MM.1S (cell line): Measurements from ENCODE around the gene CTRB1.

Experiments used
- DNase-seq: peaks from one replicate; pipeline ENCODE4 v3.0.0-alpha.2; 2015
- H2AFZ ChIP-seq: fragments of 300-600 bp; sonication (generic); 2 replicates; pipeline ENCODE4 v1.6.0; 2016; ENCODE audit warnings: antibody characterized with exemption, low read length
- H3F3A ChIP-seq: fragments of 300-600 bp; sonication (generic); 2 replicates; pipeline ENCODE4 v1.6.1; 2016; ENCODE audit warnings: mild to moderate bottlenecking, antibody characterized with exemption, low read length, moderate library complexity, mixed read lengths; ENCODE audit not compliant: insufficient read depth
- H3K27ac ChIP-seq: fragments of 300-600 bp; sonication (generic); 2 replicates; pipeline ENCODE4 v1.5.1; 2016; ENCODE audit warnings: mild to moderate bottlenecking, low read length
- H3K27me3 ChIP-seq: fragments of 300-600 bp; sonication (generic); replicated peaks from 2 replicates; pipeline ENCODE4 v1.6.0; 2016; ENCODE audit warnings: low read length; ENCODE audit not compliant: insufficient read depth
- H3K36me3 ChIP-seq: fragments of 300-600 bp; sonication (generic); replicated peaks from 2 replicates; pipeline ENCODE4 v1.6.1; 2016; ENCODE audit warnings: mild to moderate bottlenecking, low read length, mixed read lengths; ENCODE audit not compliant: insufficient read depth
- H3K4me1 ChIP-seq: fragments of 300-600 bp; sonication (generic); 2 replicates; pipeline ENCODE4 v1.6.1; 2016; ENCODE audit warnings: low read length, mixed read lengths
- H3K4me2 ChIP-seq: fragments of 300-600 bp; sonication (generic); 2 replicates; pipeline ENCODE4 v1.6.0; 2016; ENCODE audit warnings: low read depth, low read length
- H3K4me3 ChIP-seq: fragments of 300-600 bp; sonication (generic); 2 replicates; pipeline ENCODE4 v1.5.1; 2016; ENCODE audit warnings: low read length, mixed read lengths
- H3K79me2 ChIP-seq: fragments of 300-600 bp; sonication (generic); 2 replicates; pipeline ENCODE4 v1.6.1; 2016; ENCODE audit warnings: mixed run types, low read length, mixed read lengths
- H3K9ac ChIP-seq: fragments of 300-600 bp; sonication (generic); 2 replicates; pipeline ENCODE4 v1.6.1; 2016; ENCODE audit warnings: low read length, mixed read lengths
- H3K9me2 ChIP-seq: fragments of 300-600 bp; sonication (generic); replicated peaks from 2 replicates; pipeline ENCODE4 v1.6.1; 2016; ENCODE audit warnings: mild to moderate bottlenecking, low read length, mixed read lengths; ENCODE audit not compliant: insufficient read depth
- H3K9me3 ChIP-seq: fragments of 300-600 bp; sonication (generic); replicated peaks from 2 replicates; pipeline ENCODE4 v1.6.1; 2016; ENCODE audit warnings: mild to moderate bottlenecking, low read length, mixed read lengths; ENCODE audit not compliant: insufficient read depth
- H4K20me1 ChIP-seq: fragments of 300-600 bp; sonication (generic); 2 replicates; pipeline ENCODE4 v1.6.1; 2016; ENCODE audit warnings: mild to moderate bottlenecking, low read length, moderate library complexity, mixed read lengths; ENCODE audit not compliant: insufficient read depth
- EZH2 ChIP-seq: fragments of 300-600 bp; sonication (generic); optimal IDR thresholded peaks from 2 replicates; pipeline ENCODE3; 2017; ENCODE audit warnings: low read depth, mild to moderate bottlenecking, antibody characterized with exemption, low read length, mixed read lengths
- EZH2phosphoT487 ChIP-seq: fragments of 300-600 bp; sonication (generic); IDR thresholded peaks from 2 replicates; pipeline ENCODE4 v1.6.1; 2018; ENCODE audit warnings: antibody characterized with exemption, low read length
- TF ChIP-seq, protein P1 (sequence below): fragments of 300-600 bp; sonication (generic); IDR thresholded peaks from 2 replicates; pipeline ENCODE4 v1.5.1; 2016; ENCODE audit warnings: antibody characterized with exemption, low read length, mixed read lengths

The CTRB1 gene

GRCh38 chr16:75224306-75225082, 5.7 kb downstream of the CTRB1 start:
- no peak overlapping the region for H3K4me3 ChIP-seq
- no peak overlapping the region for H3K4me2 ChIP-seq
- H3K27ac ChIP-seq = no peak overlapping the region
- no peaks in the 10 kb centered on the region for H3K9me3 ChIP-seq
- no peaks in the 10 kb centered on the region for H3F3A ChIP-seq
- H4K20me1 ChIP-seq = no peaks in the 10 kb centered on the region
- H3K9ac ChIP-seq = no peak overlapping the region
- TF ChIP-seq, protein P1, sequence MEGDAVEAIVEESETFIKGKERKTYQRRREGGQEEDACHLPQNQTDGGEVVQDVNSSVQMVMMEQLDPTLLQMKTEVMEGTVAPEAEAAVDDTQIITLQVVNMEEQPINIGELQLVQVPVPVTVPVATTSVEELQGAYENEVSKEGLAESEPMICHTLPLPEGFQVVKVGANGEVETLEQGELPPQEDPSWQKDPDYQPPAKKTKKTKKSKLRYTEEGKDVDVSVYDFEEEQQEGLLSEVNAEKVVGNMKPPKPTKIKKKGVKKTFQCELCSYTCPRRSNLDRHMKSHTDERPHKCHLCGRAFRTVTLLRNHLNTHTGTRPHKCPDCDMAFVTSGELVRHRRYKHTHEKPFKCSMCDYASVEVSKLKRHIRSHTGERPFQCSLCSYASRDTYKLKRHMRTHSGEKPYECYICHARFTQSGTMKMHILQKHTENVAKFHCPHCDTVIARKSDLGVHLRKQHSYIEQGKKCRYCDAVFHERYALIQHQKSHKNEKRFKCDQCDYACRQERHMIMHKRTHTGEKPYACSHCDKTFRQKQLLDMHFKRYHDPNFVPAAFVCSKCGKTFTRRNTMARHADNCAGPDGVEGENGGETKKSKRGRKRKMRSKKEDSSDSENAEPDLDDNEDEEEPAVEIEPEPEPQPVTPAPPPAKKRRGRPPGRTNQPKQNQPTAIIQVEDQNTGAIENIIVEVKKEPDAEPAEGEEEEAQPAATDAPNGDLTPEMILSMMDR = no peak
- TF ChIP-seq EZH2phosphoT487 (no peak), EZH2 (no peak)
- H3K27me3 ChIP-seq = no peaks in the 10 kb centered on the region; the same call in 1 of the 2 replicates
- no peaks in the 10 kb centered on the region for H3K79me2 ChIP-seq
- H2AFZ ChIP-seq = no peak overlapping the region
- no peaks in the 10 kb centered on the region for H3K36me3 ChIP-seq
- no peaks in the 10 kb centered on the region for H3K4me1 ChIP-seq
- no peak for DNase-seq
- H3K9me2 ChIP-seq = no peaks in the 10 kb centered on the region

DNA sequence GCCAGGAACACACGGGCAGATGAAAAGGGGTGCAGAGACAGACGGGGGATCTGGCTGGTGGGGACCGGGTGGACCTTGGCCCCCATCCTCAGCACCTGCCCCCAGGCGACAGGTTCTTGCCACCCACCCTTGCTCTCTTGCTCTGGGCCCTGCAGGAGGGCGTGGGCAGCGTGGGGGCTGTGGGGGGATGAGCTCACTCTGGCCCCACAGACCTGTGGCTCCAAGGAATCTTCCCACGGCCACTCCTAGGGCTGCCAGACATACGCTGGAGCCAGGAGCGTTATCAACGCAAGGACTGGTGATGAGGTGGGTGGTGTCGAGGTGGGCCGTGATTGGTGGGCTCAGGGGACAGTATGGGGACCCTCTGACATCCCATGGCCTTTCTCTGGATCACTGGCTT, 6.3 kb downstream of the CTRB1 start:
- Histone ChIP-seq H3K79me2 (no peaks in the 10 kb centered on the region), H3K9me2 (no peaks in the 10 kb centered on the region), H3K4me3 (no peak overlapping the region), H3K4me1 (no peaks in the 10 kb centered on the region), H3F3A (no peaks in the 10 kb centered on the region), H4K20me1 (no peaks in the 10 kb centered on the region), H3K27me3 (no peaks in the 10 kb centered on the region; the same call in 1 of the 2 replicates), H2AFZ (no peak overlapping the region), H3K36me3 (no peaks in the 10 kb centered on the region), H3K9me3 (no peaks in the 10 kb centered on the region), H3K4me2 (no peak overlapping the region), H3K9ac (no peak overlapping the region), H3K27ac (no peak overlapping the region)
- DNase-seq = no peak
- TF ChIP-seq EZH2 = no peak

DNA sequence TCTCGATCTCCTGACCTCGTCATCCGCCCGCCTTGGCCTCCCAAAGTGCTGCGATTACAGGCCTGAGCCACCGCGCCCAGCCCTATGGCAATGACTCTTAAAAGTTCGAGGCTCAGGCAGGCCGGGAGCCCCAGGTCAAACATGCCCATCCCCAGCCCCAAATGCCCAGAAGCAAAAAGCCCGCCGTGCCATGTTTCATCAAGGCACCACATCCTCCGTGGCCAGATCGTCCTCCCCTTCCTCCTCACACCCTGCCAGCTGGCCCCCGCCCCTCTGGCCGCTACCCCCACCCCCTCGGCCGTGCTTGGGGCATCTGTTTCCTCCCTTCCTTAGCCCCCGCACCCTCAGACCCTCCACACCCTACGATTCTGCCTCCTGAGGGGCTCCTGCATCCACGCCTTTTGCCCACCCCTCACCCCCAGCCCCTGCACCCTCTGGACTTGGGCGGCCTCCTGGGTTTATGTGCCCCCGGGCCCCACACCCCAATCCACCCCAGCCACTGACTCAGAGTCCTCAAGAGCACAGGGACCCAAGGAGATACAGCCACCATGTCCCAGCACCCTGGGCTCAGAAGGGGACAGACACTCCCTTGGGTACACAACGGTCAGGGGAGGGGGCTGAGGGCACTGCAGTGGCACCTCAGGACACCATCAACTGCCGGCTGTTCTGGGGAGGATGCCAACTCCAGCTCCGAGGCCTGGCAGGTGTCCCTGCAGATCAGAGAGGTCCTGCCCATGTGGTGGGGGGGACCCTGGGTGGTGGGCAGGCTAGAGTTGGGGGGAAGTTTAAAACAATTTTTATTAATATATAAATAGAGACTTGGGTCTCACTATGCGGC, 7.1 kb downstream of the CTRB1 start:
- no peak for DNase-seq
- Histone ChIP-seq H3K27me3 (no peaks in the 10 kb centered on the region; the same call in 1 of the 2 replicates), H3K36me3 (no peaks in the 10 kb centered on the region), H3K9ac (no peak overlapping the region), H2AFZ (no peak overlapping the region), H3K27ac (no peak overlapping the region), H3K4me3 (no peak overlapping the region), H3K79me2 (no peaks in the 10 kb centered on the region), H3K9me2 (no peaks in the 10 kb centered on the region), H3F3A (no peaks in the 10 kb centered on the region), H3K9me3 (no peaks in the 10 kb centered on the region), H3K4me1 (no peaks in the 10 kb centered on the region), H3K4me2 (no peak overlapping the region), H4K20me1 (no peaks in the 10 kb centered on the region)
- TF ChIP-seq EZH2 (no peak), EZH2phosphoT487 (no peak)
- TF ChIP-seq, protein P1 = no peak
